ENCODE measurements around the gene HTR1D.

- TF ChIP-seq CTCF (IDR thresholded peaks at IDR 0.05) (no peak), POLR2A (IDR thresholded peaks at IDR 0.05) (no peak), POLR2AphosphoS5 (IDR thresholded peaks at IDR 0.05) (no peak)
These were observed 60.4 kb downstream of the HTR1D start for GRCh38 chr1:23156940-23157339.

All from transverse colon (tissue), 4 donors.